ENCODE measurements around the gene KRT33A.

KRT33A gene

GRCh38 chr17:41302981-41303380 is 47.6 kb downstream of the KRT33A start:
- DNase-seq, result no peak

DNA sequence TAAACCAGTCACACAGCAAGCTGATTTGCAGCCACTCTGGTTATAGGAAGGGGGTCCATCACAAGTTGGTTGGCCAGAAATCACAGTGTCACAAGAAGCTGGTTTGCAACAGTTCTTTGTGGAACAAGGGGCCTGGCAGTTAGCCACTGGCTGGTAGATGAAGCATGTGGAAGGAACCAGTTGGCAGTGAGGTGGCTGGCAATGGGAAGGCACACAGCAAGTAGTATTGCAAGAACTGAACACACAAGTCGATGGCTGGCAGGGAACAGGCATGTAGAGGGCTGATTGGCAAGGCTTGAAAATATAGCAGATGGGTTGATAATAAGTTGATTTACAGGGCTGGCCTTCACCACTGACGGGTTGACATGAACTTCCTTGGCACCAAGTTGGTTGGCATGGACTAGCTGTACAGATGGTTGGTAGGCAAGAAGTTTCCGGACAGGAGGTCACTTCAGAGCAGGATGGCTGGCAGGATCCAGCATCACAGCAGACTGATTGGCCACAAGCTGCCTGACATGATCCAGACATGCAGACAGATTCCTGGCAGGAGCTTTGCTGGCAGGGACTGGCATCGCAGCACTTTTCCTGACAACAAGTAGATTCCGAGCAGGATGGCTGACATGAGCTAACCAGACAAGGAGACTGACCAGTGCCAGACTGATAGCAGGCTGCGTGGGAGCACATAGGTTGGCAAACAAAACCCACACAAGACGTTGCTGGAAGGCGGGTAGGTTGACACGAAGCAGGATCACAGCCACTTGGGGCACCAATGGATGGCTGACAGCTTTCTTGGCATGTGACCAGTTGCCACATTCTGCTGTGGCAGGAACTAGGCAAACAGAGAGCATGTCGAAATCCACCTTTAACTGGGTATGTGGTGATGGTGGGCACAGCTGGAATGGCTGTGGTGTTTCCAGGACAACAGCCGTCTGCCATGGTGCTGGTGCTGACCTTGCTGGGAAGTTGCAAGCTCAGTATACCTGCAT is 48.4 kb downstream of the KRT33A start, which contains the start of gene KRTAP29-1:
Gene KRTAP29-1 (minus strand): TSS at position 936 of the 986 bp plus-strand sequence. CDS start 0 bp downstream, at position 936.
- no peak for DNase-seq

DNA sequence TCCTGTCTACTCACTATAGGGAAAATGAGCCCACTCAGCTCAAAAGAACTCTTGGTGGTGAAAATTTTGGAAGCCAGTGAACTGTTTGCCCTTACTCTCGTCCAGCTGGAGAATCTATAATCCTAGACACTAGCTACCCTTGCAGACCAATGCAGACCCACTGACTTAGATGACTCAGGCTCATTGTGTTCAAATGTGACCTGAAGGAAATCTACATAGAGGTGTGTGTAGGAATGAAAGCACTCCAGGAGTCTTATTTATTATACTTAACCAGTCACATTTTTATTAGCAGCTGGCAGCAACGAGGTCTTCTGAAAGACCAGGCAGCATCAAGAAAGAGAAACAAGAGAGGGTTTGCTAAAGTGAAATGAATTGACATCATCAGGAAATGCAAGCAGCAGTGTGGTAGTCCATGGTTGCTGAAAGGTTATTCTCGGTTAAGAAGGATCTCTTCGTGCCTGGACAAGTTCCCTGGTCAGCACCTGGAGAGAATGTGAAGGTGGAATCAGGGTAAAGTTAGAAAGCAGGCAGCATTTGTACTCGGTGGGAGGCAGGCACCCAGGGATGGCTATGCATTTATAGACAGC is 49.3 kb downstream of the KRT33A start:
- DNase-seq, result no peak

GRCh38 chr17:41298458-41299135 is 52.0 kb downstream of the KRT33A start:
- DNase-seq, result no peak

DNA sequence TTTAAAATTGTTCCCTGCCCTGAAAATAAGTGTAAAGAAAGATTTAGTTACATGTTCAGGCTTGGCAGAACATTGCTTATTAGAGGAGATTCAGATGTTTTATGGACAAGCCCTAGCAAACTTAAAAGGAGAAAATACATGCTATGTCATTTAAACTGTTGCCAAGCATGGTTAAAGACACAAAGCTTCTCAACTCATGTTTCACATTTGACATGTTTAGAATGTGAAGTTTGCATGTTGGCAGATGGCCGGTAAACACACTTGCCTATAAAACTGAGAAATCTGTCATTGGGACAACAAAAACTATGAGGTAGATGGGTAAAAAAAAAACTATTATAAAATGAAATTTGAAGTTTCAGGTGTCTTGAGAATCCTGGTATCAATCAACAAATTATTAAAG is 53.8 kb downstream of the KRT33A start:
- no peak for DNase-seq
